Medulla oblongata (tissue), 1 donor: ENCODE data around the gene KIR2DL3.
"Not testable (repeated sequence)": the region's sequence is repeated elsewhere in the genome, so short reads cannot be mapped to it uniquely, and the experiment has no call there.

ENCODE experiments used
- DNase-seq: peaks from one replicate; pipeline ENCODE4 v3.0.0-alpha.2; 2015; ENCODE audit errors: extremely low spot score

The KIR2DL3 gene

GRCh38 chr19:54738306-54738705, at the start of gene KIR2DL3:
KIR2DL3 (plus strand) TSS chr19:54738513; CDS start chr19:54738546, 33 bp downstream.
- not testable (repeated sequence) for DNase-seq

DNA sequence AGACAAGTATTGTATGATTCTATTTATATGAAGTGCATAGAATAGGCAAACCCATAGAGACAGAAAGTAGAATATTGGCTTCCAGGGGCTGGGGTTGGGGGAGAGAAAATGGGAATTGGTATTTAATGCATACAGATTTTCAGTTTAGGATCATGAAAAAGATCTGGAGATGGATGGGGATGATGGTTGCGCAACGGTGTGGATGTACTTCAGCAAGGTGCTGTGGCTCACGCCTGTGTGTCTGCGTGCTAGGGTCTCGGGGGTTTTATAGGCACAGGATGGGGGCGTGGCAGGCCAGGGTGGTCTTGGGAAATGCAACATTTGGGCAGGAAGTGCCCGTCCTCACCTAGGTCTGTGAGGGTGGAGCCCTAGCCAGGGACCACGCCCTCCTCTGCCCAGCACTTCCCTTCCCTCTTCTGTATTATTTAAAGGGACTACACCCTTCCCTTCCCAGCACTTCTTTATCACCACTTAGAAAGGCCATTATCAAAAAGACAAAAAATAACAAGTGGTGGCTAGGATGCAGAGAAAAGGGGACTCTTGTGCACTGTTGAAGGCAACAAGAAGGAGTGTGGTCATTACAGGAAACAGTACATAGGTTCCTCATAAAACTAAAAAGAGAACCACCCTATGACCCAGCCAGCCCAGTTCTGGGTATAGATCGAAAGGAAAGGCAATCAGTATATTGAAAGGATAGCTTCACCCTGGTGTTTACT, 46.6 kb upstream of the KIR2DL3 start:
- DNase-seq: no peak

DNA sequence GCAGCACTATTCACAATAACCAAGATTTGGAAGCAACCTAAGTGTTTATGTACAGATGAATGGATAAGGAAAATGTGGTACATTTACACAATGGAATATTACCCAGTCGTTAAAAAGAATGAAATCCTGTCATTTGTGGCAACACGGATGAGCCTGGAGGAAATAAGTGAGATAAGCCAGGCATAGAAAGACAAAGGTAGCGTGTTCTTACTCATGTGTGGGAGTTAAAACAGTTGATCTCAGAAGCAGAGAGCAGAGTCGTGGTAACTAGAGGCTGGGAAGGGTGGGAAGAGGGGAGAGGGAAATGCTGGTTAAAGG, 46.1 kb upstream of the KIR2DL3 start:
- no peak for DNase-seq

- DNase-seq: no peak
Observed at GRCh38 chr19:54694648-54695047, 43.7 kb upstream of the KIR2DL3 start.

DNA sequence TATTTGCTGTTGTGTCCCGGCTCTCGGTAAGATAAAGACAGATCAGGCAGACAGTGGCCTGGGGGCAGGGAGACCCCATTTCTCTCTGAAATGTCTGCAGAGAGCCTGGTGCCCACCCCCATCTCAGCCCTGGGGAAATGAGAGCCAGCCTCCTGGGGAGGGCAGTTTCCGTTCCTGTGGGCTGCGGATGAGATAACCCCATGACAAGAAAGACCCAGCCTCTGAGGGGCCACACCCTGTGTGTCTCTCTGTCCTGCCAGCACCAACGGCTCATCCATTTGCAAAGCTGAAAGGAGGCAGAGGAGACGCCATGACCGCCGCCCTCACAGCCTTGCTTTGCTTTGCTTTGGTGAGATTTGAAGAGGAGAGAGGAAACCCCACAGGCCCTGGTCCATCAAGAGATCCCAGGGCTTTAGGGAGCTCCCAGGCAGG, 42.2 kb upstream of the KIR2DL3 start:
- DNase-seq: no peak

- no peak for DNase-seq
Observed at GRCh38 chr19:54696766-54697165, 41.5 kb upstream of the KIR2DL3 start.

DNA sequence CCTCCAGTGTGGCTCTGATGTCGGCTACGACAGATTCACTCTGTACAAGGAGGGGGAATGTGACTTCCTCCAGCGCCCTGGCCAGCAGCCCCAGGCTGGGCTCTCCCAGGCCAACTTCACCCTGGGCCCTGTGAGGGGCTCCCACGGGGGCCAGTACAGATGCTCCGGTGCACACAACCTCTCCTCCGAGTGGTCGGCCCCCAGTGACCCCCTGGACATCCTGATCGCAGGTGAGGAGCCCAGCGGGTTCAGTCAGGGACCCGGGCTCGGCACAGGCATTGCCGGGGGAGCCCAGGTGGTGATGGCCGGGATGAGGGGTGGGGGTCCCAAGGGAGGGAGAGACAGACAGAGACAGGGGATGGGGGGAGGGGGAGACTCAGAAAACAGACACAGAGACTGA, 40.6 kb upstream of the KIR2DL3 start:
- not testable (repeated sequence) for DNase-seq

DNA sequence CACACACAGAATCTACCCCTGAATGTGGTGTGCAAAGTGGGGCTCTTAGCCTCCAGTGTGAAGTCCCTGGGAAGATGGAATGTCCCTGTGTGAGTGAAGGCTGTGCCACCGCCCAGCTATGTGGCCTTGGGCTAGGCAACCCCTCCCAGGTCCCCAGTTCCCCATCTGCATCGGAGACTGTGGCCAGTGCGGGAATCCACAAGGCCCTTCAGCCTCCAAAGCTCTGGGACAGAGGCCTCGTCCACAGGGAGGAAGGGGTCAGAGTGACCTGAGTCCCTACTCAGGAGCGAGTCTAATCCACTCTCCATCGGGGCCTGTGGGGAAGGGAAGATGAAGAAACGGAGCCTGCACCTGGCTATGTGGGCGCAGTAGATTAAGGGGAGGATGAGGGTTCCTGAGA, 33.4 kb upstream of the KIR2DL3 start:
- DNase-seq: no peak

GRCh38 chr19:54707962-54708361, 30.4 kb upstream of the KIR2DL3 start:
- no peak for DNase-seq

GRCh38 chr19:54708781-54709180, 29.5 kb upstream of the KIR2DL3 start:
- DNase-seq: no peak

- DNase-seq: no peak
Observed at GRCh38 chr19:54709212-54709948, 28.9 kb upstream of the KIR2DL3 start.

- not testable (repeated sequence) for DNase-seq
Observed at GRCh38 chr19:54709956-54710355, 28.4 kb upstream of the KIR2DL3 start.

DNA sequence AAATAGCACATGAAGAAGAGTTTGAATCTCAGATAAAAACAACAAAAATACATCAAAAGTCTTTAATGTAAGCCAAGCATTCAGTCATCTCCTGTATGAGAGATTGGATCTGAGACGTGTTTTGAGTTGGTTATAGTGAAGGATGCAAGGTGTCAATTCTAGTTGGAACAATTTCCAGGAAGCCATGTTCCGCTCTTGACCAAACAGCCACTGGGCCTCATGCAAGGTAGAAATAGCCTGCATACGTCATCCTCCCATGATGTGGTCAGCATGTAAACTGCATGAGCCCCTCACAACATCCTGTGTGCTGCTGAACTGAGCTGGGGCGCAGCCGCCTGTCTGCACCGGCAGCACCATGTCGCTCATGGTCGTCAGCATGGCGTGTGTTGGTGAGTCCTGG, 14.2 kb upstream of the KIR2DL3 start, which contains the start of gene KIR3DL3:
Gene KIR3DL3, plus strand, starts transcription at position 301 of the 400 bp plus-strand sequence. Its CDS starts 55 bp downstream, at position 356.
- no peak for DNase-seq

DNA sequence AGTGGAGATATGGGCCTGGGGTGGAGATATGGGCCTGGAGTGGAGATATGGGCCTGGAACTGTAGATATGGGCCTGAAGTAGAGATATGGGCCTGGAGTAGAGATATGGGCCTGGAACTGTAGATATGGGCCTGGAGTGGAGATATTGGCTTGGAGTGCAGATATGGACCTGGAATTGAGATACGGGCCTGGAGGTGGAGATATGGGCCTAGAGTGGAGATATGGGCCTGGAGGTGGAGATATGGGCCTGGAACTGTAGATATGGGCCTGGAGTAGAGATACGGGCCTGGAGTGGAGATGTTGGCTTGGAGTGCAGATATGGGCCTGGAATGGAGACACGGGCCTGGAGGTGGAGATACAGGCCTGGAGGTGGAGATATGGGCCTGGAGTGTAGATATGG, 13.7 kb upstream of the KIR2DL3 start:
- DNase-seq: no peak

- DNase-seq: no peak
Observed at GRCh38 chr19:54725321-54725720, 13.0 kb upstream of the KIR2DL3 start.

DNA sequence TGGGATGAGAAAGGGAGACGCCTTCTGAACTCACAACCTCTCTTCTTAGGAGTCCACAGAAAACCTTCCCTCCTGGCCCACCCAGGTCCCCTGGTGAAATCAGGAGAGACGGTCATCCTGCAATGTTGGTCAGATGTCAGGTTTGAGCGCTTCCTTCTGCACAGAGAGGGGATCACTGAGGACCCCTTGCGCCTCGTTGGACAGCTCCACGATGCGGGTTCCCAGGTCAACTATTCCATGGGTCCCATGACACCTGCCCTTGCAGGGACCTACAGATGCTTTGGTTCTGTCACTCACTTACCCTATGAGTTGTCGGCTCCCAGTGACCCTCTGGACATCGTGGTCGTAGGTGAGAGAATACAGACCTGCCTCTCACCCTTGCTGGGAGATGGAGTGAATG, 10.8 kb upstream of the KIR2DL3 start:
- DNase-seq: no peak

DNA sequence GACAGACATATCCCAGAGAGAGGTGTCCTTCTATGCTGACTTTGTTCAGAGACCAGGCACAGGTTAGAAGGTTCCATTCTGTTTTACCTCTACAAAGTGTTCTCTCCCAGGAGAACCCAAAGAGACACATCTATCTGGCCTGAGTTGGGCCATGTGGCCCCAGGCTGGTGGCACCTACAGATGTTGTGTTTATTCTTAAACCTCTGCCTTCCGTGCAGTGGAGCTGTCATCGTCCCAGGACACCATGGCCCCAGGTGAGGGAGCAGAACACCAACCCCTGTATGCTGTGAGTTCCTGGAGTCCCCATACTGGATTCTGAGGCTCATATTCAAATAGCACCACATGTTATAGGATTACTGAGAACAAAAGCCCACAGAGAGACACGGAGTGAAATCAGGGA, 10.1 kb upstream of the KIR2DL3 start:
- no peak for DNase-seq

GRCh38 chr19:54729416-54730188, 8.7 kb upstream of the KIR2DL3 start:
- no peak for DNase-seq

- DNase-seq: no peak
Observed at GRCh38 chr19:54731191-54731590, 7.1 kb upstream of the KIR2DL3 start.

- DNase-seq: no peak
Observed at GRCh38 chr19:54738715-54739114, 402 bp downstream of the KIR2DL3 start.

- no peak for DNase-seq
Observed at GRCh38 chr19:54739587-54740497, 1.5 kb downstream of the KIR2DL3 start.
